ENCODE measurements around the gene THUMPD2. TPM values are rescaled to one million over a fixed set of nuclear protein-coding genes. Genes with fewer than 3 reads are reported as not detected.
"Not testable (repeated sequence)": the region's sequence is repeated elsewhere in the genome, so short reads cannot be mapped to it uniquely, and the experiment has no call there.

The THUMPD2 gene
- total RNA-seq, 4 donors from 2014 or later = 3.8 to 25.1 (median 15.8) TPM

- TF ChIP-seq CTCF (IDR thresholded peaks at IDR 0.05) (no peak), POLR2A (IDR thresholded peaks at IDR 0.05) (no peak)
- no peaks in the 10 kb centered on the region for H3K36me3 ChIP-seq
- intact Hi-C loops (cut with DNase I; ENCODE audit: low total_unique reads) = no loop called here
Measured at GRCh38 chr2:39805936-39806608, 27.0 kb upstream of the THUMPD2 start.

DNA sequence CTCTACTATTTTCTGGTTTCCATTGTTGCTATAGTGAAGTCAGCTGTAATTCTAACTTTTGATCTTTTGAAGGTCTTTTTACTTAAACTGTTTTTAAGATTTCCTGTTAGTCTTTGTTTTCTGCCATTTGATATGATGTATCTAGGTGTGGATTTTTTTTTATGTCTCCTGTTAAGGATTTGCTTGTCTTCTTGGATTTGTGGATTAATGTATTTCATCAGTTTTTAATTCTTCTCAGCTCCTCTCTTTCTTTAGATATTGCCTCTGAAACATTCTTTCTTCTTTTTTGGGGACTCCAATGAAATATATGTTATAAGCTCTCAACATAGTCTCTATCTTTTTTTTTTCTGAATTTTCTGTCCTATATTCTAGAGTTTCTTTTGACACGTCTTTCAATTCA is 24.8 kb upstream of the THUMPD2 start:
- intact Hi-C loops (cut with DNase I; ENCODE audit: low total_unique reads) = no loop called here

More at GRCh38 chr2:39805936-39806608, 27.0 kb upstream of the THUMPD2 start:
- Histone ChIP-seq H3K4me3 (no peak overlapping the region), H3K27me3 (no peaks in the 10 kb centered on the region), H3K9me3 (no peaks in the 10 kb centered on the region), H3K27ac (no peak overlapping the region), H3K4me1 (no peaks in the 10 kb centered on the region)
- DNase-seq = no peak

DNA sequence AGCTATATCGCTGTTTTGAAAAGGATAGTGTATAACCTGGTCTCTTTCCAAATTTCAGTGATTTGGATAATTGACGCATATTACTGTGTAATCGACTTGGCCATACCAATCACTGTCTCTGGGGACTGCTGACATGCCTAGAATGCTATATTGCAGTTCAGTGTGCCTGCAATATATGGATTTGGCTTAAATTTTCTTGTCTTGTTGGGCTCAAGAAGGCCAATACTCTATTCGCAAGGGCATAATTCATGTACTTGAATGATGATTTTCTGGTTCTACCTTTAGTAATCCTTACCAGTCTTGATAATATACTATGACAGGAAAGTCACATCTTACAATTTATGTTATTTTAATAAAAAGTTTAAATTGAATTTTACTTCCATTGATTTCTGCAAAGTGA is 21.7 kb upstream of the THUMPD2 start:
- H3K36me3 ChIP-seq = no peaks in the 10 kb centered on the region

More for the DNA sequence above, 24.8 kb upstream of the THUMPD2 start:
- Histone ChIP-seq H3K4me3 (no peak overlapping the region), H3K27ac (no peak overlapping the region), H3K9me3 (no peaks in the 10 kb centered on the region), H3K27me3 (no peaks in the 10 kb centered on the region), H3K36me3 (no peaks in the 10 kb centered on the region), H3K4me1 (no peaks in the 10 kb centered on the region)
- no peak for DNase-seq
- no peak for TF ChIP-seq CTCF (IDR thresholded peaks at IDR 0.05)

GRCh38 chr2:39796134-39796533 is 17.1 kb upstream of the THUMPD2 start:
- Histone ChIP-seq H3K36me3 (no peaks in the 10 kb centered on the region), H3K27me3 (no peaks in the 10 kb centered on the region), H3K4me3 (no peak overlapping the region), H3K27ac (no peak overlapping the region), H3K4me1 (no peaks in the 10 kb centered on the region), H3K9me3 (no peaks in the 10 kb centered on the region)
- TF ChIP-seq POLR2A (IDR thresholded peaks at IDR 0.05) = no peak
- TF ChIP-seq CTCF (IDR thresholded peaks at IDR 0.05) = no peak
- no peak for DNase-seq
- intact Hi-C loops (cut with DNase I; ENCODE audit: low total_unique reads) = no loop called here

More for the DNA sequence above, 21.7 kb upstream of the THUMPD2 start:
- H3K9me3 ChIP-seq = no peaks in the 10 kb centered on the region
- DNase-seq = no peak
- H3K27me3 ChIP-seq = no peaks in the 10 kb centered on the region
- H3K27ac ChIP-seq = no peak overlapping the region
- no peak overlapping the region for H3K4me3 ChIP-seq
- TF ChIP-seq CTCF (IDR thresholded peaks at IDR 0.05) (no peak), POLR2A (IDR thresholded peaks at IDR 0.05) (no peak)
- H3K4me1 ChIP-seq = no peaks in the 10 kb centered on the region
- intact Hi-C loops (cut with DNase I; ENCODE audit: low total_unique reads) = no loop called here

DNA sequence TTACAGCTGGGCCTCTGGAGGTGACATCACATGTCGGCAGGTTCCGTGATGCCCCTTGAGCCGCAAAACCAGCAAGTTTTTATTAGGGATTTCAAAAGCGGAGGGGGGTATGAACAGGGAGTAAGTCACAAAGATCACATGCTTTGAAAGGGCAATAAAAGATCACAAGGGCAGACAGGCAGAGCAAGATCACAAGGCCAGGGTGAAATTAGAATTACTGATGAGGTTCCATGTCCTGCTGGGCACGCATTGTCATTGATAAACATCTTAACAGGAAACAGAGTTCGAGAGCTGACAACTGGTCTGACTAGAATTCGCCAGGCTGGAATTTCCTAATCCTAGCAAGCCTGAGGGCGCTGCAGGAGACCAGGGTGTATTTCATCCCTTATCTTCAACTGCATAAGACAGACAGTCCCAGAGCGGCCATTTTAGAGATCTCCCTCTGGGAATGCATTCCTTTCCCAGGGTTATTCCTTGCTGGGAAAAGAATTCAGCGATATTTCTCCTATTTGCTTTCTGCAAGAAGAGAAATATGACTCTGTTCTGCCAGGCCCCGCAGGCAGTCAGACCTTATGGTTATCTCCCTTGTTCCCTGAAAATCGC is 11.3 kb upstream of the THUMPD2 start:
- DNase-seq; H3K9me3 ChIP-seq; H3K36me3 ChIP-seq; H3K27me3 ChIP-seq; H3K27ac ChIP-seq; H3K4me1 ChIP-seq; H3K4me3 ChIP-seq; intact Hi-C loops (cut with DNase I; ENCODE audit: low total_unique reads): not testable (repeated sequence)
